Measurements from ENCODE around the gene PLXNA4. TPM values are rescaled to one million over a fixed set of nuclear protein-coding genes. Genes with fewer than 3 reads are reported as not detected.

PLXNA4 gene
- total RNA-seq, 1 donor from 2014 or later = 16.2 TPM

- Mint-ChIP-seq H3K9me3 (ENCODE audit: unreplicated experiment) (peaks cover 2% of the 10 kb centered on the region), H3K4me3 (ENCODE audit: unreplicated experiment) (no peak overlapping the region), H3K27ac (ENCODE audit: unreplicated experiment) (no peak overlapping the region), H3K36me3 (ENCODE audit: unreplicated experiment) (no peaks in the 10 kb centered on the region), H3K4me1 (ENCODE audit: low read depth, unreplicated experiment) (peaks cover 8% of the 10 kb centered on the region), H3K27me3 (ENCODE audit: unreplicated experiment) (peaks cover 3% of the 10 kb centered on the region)
- TF ChIP-seq CTCF (IDR thresholded peaks at IDR 0.05; ENCODE audit: partially characterized antibody, unreplicated experiment) = no peak
- DNase-seq = no peak
Observed at GRCh38 chr7:132255115-132255797, 321.0 kb downstream of the PLXNA4 start.

GRCh38 chr7:132254455-132254854 lies 321.8 kb downstream of the PLXNA4 start:
- no peak overlapping the region for H3K27ac Mint-ChIP-seq (ENCODE audit: unreplicated experiment)
- H3K9me3 Mint-ChIP-seq (ENCODE audit: unreplicated experiment) = peaks cover 2% of the 10 kb centered on the region
- no peak overlapping the region for H3K4me3 Mint-ChIP-seq (ENCODE audit: unreplicated experiment)
- H3K36me3 Mint-ChIP-seq (ENCODE audit: unreplicated experiment) = no peaks in the 10 kb centered on the region
- peaks cover 1% of the 10 kb centered on the region for H3K27me3 Mint-ChIP-seq (ENCODE audit: unreplicated experiment)
- DNase-seq = no peak
- TF ChIP-seq CTCF (IDR thresholded peaks at IDR 0.05; ENCODE audit: partially characterized antibody, unreplicated experiment) = no peak
- H3K4me1 Mint-ChIP-seq (ENCODE audit: low read depth, unreplicated experiment) = peaks cover 16% of the 10 kb centered on the region

GRCh38 chr7:132252793-132253100 lies 323.5 kb downstream of the PLXNA4 start:
- H3K4me1 Mint-ChIP-seq (ENCODE audit: low read depth, unreplicated experiment) = peaks cover 22% of the 10 kb centered on the region
- H3K27me3 Mint-ChIP-seq (ENCODE audit: unreplicated experiment) = peaks cover 4% of the 10 kb centered on the region
- peaks cover 2% of the 10 kb centered on the region for H3K9me3 Mint-ChIP-seq (ENCODE audit: unreplicated experiment)
- H3K27ac Mint-ChIP-seq (ENCODE audit: unreplicated experiment) = no peak overlapping the region
- no peaks in the 10 kb centered on the region for H3K36me3 Mint-ChIP-seq (ENCODE audit: unreplicated experiment)
- no peak overlapping the region for H3K4me3 Mint-ChIP-seq (ENCODE audit: unreplicated experiment)
- no peak for DNase-seq
- no peak for TF ChIP-seq CTCF (IDR thresholded peaks at IDR 0.05; ENCODE audit: partially characterized antibody, unreplicated experiment)

- no peak overlapping the region for H3K4me3 Mint-ChIP-seq (ENCODE audit: unreplicated experiment)
- peaks cover 7% of the 10 kb centered on the region for H3K36me3 Mint-ChIP-seq (ENCODE audit: unreplicated experiment)
Observed at GRCh38 chr7:132251327-132251659, 325.0 kb downstream of the PLXNA4 start.

More at GRCh38 chr7:132251327-132251659, 325.0 kb downstream of the PLXNA4 start:
- no peak for TF ChIP-seq CTCF (IDR thresholded peaks at IDR 0.05; ENCODE audit: partially characterized antibody, unreplicated experiment)
- Mint-ChIP-seq H3K27me3 (ENCODE audit: unreplicated experiment) (peaks cover 4% of the 10 kb centered on the region), H3K9me3 (ENCODE audit: unreplicated experiment) (peaks cover 2% of the 10 kb centered on the region), H3K4me1 (ENCODE audit: low read depth, unreplicated experiment) (peaks cover 22% of the 10 kb centered on the region), H3K27ac (ENCODE audit: unreplicated experiment) (no peak overlapping the region)
- DNase-seq = no peak
